ENCODE measurements around the gene ZNF438.

Gene ZNF438

GRCh38 chr10:31018962-31019361 lies 12.7 kb downstream of the ZNF438 start:
- Histone ChIP-seq H3K27me3 (no peaks in the 10 kb centered on the region), H3K9me3 (no peaks in the 10 kb centered on the region), H3K4me3 (ENCODE audit: low read depth, low read length) (no peak overlapping the region), H3K36me3 (no peaks in the 10 kb centered on the region), H3K4me1 (no peaks in the 10 kb centered on the region)
- no peak for DNase-seq
- TF ChIP-seq CTCF (IDR thresholded peaks at IDR 0.05; ENCODE audit: low read depth, low read length) = no peak

GRCh38 chr10:31018356-31018750 lies 13.3 kb downstream of the ZNF438 start:
- Histone ChIP-seq H3K4me3 (ENCODE audit: low read depth, low read length) (no peak overlapping the region), H3K4me1 (no peaks in the 10 kb centered on the region), H3K36me3 (no peaks in the 10 kb centered on the region), H3K27me3 (no peaks in the 10 kb centered on the region), H3K9me3 (no peaks in the 10 kb centered on the region)
- no peak for DNase-seq
- TF ChIP-seq CTCF (IDR thresholded peaks at IDR 0.05; ENCODE audit: low read depth, low read length) = no peak

- no peak for TF ChIP-seq CTCF (IDR thresholded peaks at IDR 0.05; ENCODE audit: low read depth, low read length)
- H3K27me3 ChIP-seq = no peaks in the 10 kb centered on the region
- DNase-seq = no peak
- H3K9me3 ChIP-seq = no peaks in the 10 kb centered on the region
- H3K4me3 ChIP-seq (ENCODE audit: low read depth, low read length) = no peak overlapping the region
- H3K4me1 ChIP-seq = no peaks in the 10 kb centered on the region
- H3K36me3 ChIP-seq = no peaks in the 10 kb centered on the region
Measured at GRCh38 chr10:31017534-31018355, 13.9 kb downstream of the ZNF438 start.

GRCh38 chr10:31014161-31014875 lies 17.3 kb downstream of the ZNF438 start:
- Histone ChIP-seq H3K27me3 (no peaks in the 10 kb centered on the region), H3K4me1 (no peaks in the 10 kb centered on the region), H3K9me3 (no peaks in the 10 kb centered on the region), H3K4me3 (ENCODE audit: low read depth, low read length) (no peak overlapping the region), H3K36me3 (no peaks in the 10 kb centered on the region)
- no peak for TF ChIP-seq CTCF (IDR thresholded peaks at IDR 0.05; ENCODE audit: low read depth, low read length)
- DNase-seq = no peak

- no peak for TF ChIP-seq CTCF (IDR thresholded peaks at IDR 0.05; ENCODE audit: low read depth, low read length)
- no peak for DNase-seq
- no peaks in the 10 kb centered on the region for H3K4me1 ChIP-seq
- H3K36me3 ChIP-seq = no peaks in the 10 kb centered on the region
- H3K9me3 ChIP-seq = no peaks in the 10 kb centered on the region
- H3K4me3 ChIP-seq (ENCODE audit: low read depth, low read length) = no peak overlapping the region
- H3K27me3 ChIP-seq = no peaks in the 10 kb centered on the region
Measured at GRCh38 chr10:31013331-31013730, 18.3 kb downstream of the ZNF438 start.

- no peaks in the 10 kb centered on the region for H3K9me3 ChIP-seq
- DNase-seq = no peak
- H3K27me3 ChIP-seq = no peaks in the 10 kb centered on the region
- no peak for TF ChIP-seq CTCF (IDR thresholded peaks at IDR 0.05; ENCODE audit: low read depth, low read length)
- H3K36me3 ChIP-seq = no peaks in the 10 kb centered on the region
- no peak overlapping the region for H3K4me3 ChIP-seq (ENCODE audit: low read depth, low read length)
- no peaks in the 10 kb centered on the region for H3K4me1 ChIP-seq
Measured at GRCh38 chr10:31011665-31012022, 20.0 kb downstream of the ZNF438 start.

Data from BE2C (cell line).